IMR-90 (cell line): ENCODE results near the gene MAP4. TPM values are rescaled to one million over a fixed set of nuclear protein-coding genes. Genes with fewer than 3 reads are reported as not detected.

ENCODE experiments used
- ATAC-seq: fragments of 200-7000 bp; cut with Tn5 transposase; 2 replicates; pipeline ENCODE4 v1.9.1; 2020; ENCODE audit warnings: low read depth, mild to moderate bottlenecking, moderate library complexity
- BruUV-seq: library from RNA; stranded (reverse); fragments of 400-500 nt; replicated peaks from 2 replicates; lab custom pipeline; 2021; lab: Mats Ljungman, UMichigan
- CTCF ChIA-PET: fragments of 300-600 bp; formaldehyde crosslinking; extraction: SDS; loops from one replicate; lab custom pipeline; 2021; ENCODE audit warnings: antibody characterized with exemption; lab: Yijun Ruan, JAX
- POLR2A ChIA-PET: fragments of 300-600 bp; sonication (Branson Sonifier 250); formaldehyde crosslinking; loops from one replicate; lab custom pipeline; 2022; ENCODE audit warnings: antibody characterized with exemption; ENCODE audit not compliant: unreplicated experiment; lab: Charles Lee
- DNase-seq: peaks from one replicate; pipeline ENCODE4 v3.0.0; 2013
- H2AFZ ChIP-seq: replicated peaks from 2 replicates; pipeline ENCODE3; 2013; ENCODE audit warnings: low read length, mild to moderate bottlenecking; ENCODE audit not compliant: poor library complexity
- H2AK5ac ChIP-seq: 2 replicates; pipeline ENCODE4 v1.6.1; 2013; ENCODE audit warnings: low read depth, low read length, inconsistent platforms
- H2AK9ac ChIP-seq: replicated peaks from 2 replicates; pipeline ENCODE3; 2013; ENCODE audit warnings: mild to moderate bottlenecking, low read depth, low read length, moderate library complexity; ENCODE audit not compliant: poor library complexity
- H2BK120ac ChIP-seq: 2 replicates; pipeline ENCODE4 v1.6.1; 2013; ENCODE audit warnings: low read depth, low read length, inconsistent platforms
- H2BK15ac ChIP-seq: 3 replicates; pipeline ENCODE4 v1.6.1; 2013; ENCODE audit warnings: low read depth, low read length, inconsistent platforms
- H2BK20ac ChIP-seq: 2 replicates; pipeline ENCODE4 v1.6.1; 2013; ENCODE audit warnings: low read depth, mild to moderate bottlenecking, inconsistent platforms, low read length, moderate library complexity
- H2BK5ac ChIP-seq: 2 replicates; pipeline ENCODE4 v1.6.1; 2013; ENCODE audit warnings: mild to moderate bottlenecking, low read depth, low read length, inconsistent platforms; ENCODE audit not compliant: poor library complexity, severe bottlenecking
- H3K14ac ChIP-seq: replicated peaks from 2 replicates; pipeline ENCODE4 v1.6.1; 2013; ENCODE audit warnings: low read depth, low read length, inconsistent platforms
- H3K18ac ChIP-seq: 2 replicates; pipeline ENCODE4 v1.6.1; 2013; ENCODE audit warnings: low read depth, low read length, control low read depth
- H3K23ac ChIP-seq: 2 replicates; pipeline ENCODE4 v1.6.1; 2013; ENCODE audit warnings: low read depth, low read length, inconsistent platforms
- H3K27ac ChIP-seq: 2 replicates; pipeline ENCODE4 v1.5.1; 2013; ENCODE audit warnings: mild to moderate bottlenecking, control low read depth, low read length; ENCODE audit not compliant: insufficient read depth
- H3K27me3 ChIP-seq: 2 replicates; pipeline ENCODE4 v1.6.1; 2013; ENCODE audit warnings: low read length; ENCODE audit not compliant: control insufficient read depth, insufficient read depth
- H3K36me3 ChIP-seq: 2 replicates; pipeline ENCODE4 v1.6.1; 2013; ENCODE audit warnings: low read length, mixed read lengths; ENCODE audit not compliant: control insufficient read depth, insufficient read depth
- H3K4ac ChIP-seq: 2 replicates; pipeline ENCODE4 v1.6.1; 2013; ENCODE audit warnings: low read depth, low read length, inconsistent platforms
- H3K4me1 ChIP-seq: 2 replicates; pipeline ENCODE4 v1.6.1; 2013; ENCODE audit warnings: low read length, mixed read lengths; ENCODE audit not compliant: control insufficient read depth, insufficient read depth
- H3K4me2 ChIP-seq: 2 replicates; pipeline ENCODE4 v1.6.1; 2013; ENCODE audit warnings: low read depth, mild to moderate bottlenecking, control low read depth, low read length, moderate library complexity
- H3K4me3 ChIP-seq: 2 replicates; pipeline ENCODE4 v1.5.1; 2013; ENCODE audit warnings: low read depth, mild to moderate bottlenecking, control low read depth, low read length, moderate library complexity; ENCODE audit not compliant: insufficient read depth
- H3K56ac ChIP-seq: 2 replicates; pipeline ENCODE4 v1.6.1; 2013; ENCODE audit warnings: low read length, inconsistent platforms; ENCODE audit not compliant: insufficient read depth; ENCODE audit errors: extremely low read depth
- H3K79me1 ChIP-seq, 2 experiments: 2 replicates each; pipeline ENCODE4 v1.6.1; 2013; ENCODE audit warnings: low read length in 2 of 2, inconsistent platforms in 1 of 2, low read depth in 1 of 2
- H3K9ac ChIP-seq: 2 replicates; pipeline ENCODE4 v1.6.1; 2013; ENCODE audit warnings: low read depth, low read length, control low read depth
- H3K9me1 ChIP-seq: 2 replicates; pipeline ENCODE4 v1.6.1; 2013; ENCODE audit warnings: low read length, inconsistent platforms; ENCODE audit not compliant: insufficient read depth
- H3K9me3 ChIP-seq: 2 replicates; pipeline ENCODE4 v1.6.1; 2013; ENCODE audit warnings: low read length; ENCODE audit not compliant: control insufficient read depth, insufficient read depth
- H4K20me1 ChIP-seq: 2 replicates; pipeline ENCODE4 v1.6.1; 2013; ENCODE audit warnings: low read length, inconsistent platforms; ENCODE audit not compliant: insufficient read depth
- H4K5ac ChIP-seq: 2 replicates; pipeline ENCODE4 v1.6.1; 2013; ENCODE audit warnings: mild to moderate bottlenecking, low read depth, low read length, control low read depth
- H4K8ac ChIP-seq, 2 experiments: 2 replicates each; pipeline ENCODE4 v1.6.1; 2013; ENCODE audit warnings: low read depth in 2 of 2, low read length in 2 of 2, control low read depth in 1 of 2, inconsistent platforms in 1 of 2
- H4K91ac ChIP-seq: 2 replicates; pipeline ENCODE4 v1.6.1; 2013; ENCODE audit warnings: low read depth, low read length, inconsistent platforms; ENCODE audit not compliant: insufficient read depth
- BHLHE40 ChIP-seq: fragments of 150-350 bp; IDR thresholded peaks from 2 replicates; pipeline ENCODE4 v1.6.1; 2016; ENCODE audit warnings: mild to moderate bottlenecking, low read depth, low read length
- CTCF ChIP-seq: conservative IDR thresholded peaks from 2 replicates; pipeline ENCODE4 v1.5.1; 2012; ENCODE audit warnings: mild to moderate bottlenecking, low read depth, low read length, improper control_type of control experiment
- FOS ChIP-seq: fragments of 150-350 bp; IDR thresholded peaks from 2 replicates; pipeline ENCODE4 v1.6.1; 2016; ENCODE audit warnings: low read depth, low read length
- MAZ ChIP-seq: IDR thresholded peaks from 2 replicates; pipeline ENCODE4 v1.6.1; 2012; ENCODE audit warnings: low read depth, mild to moderate bottlenecking, low read length, improper control_type of control experiment, moderate library complexity, borderline replicate concordance
- RAD21 ChIP-seq: IDR thresholded peaks from 2 replicates; pipeline ENCODE4 v1.6.1; 2012; ENCODE audit warnings: low read length, improper control_type of control experiment
- WGBS, 2 experiments: methylation state at CpG; one replicate each; pipeline versions ENCODE4 v1.1.5 to v1.1.7; 2013; ENCODE audit warnings: missing lambda C conversion rate in 2 of 2; ENCODE audit not compliant: insufficient read length in 1 of 2; ENCODE audit errors: extremely low coverage in 2 of 2; 5-methylcytosine and 5-hydroxymethylcytosine counted together
- dilution Hi-C: fragments of 300-500 bp; cut with HindIII; formaldehyde crosslinking; loops from one replicate; pipeline ENCODE4 v1.14.3; 2018; ENCODE audit warnings: low sequenced_read_pairs; ENCODE audit not compliant: unreplicated experiment
- in situ Hi-C: fragments of 300-500 bp; cut with MboI; formaldehyde crosslinking; loops from 3 replicates; pipeline ENCODE4 v1.14.3; 2019; ENCODE audit warnings: low sequenced_read_pairs, inconsistent platforms, mixed read lengths
- intact Hi-C: fragments of 100-400 bp; cut with micrococcal nuclease; formaldehyde crosslinking; loops from 2 replicates; pipeline ENCODE4 v1.10.0; 2022
- polyA plus RNA-seq, 3 experiments: library from polyadenylated mRNA; depleted of rRNA; stranded (reverse); fragments of >200 nt; gene quantifications; 2 replicates each; pipeline ENCODE4 v1.2.3, GENCODE V29; 2012; ENCODE audit warnings: low replicate concordance in 1 of 3
- total RNA-seq: library from RNA; depleted of rRNA; stranded (reverse); fragments of >200 nt; gene quantifications from 2 replicates; pipeline ENCODE4 v1.2.3, GENCODE V29; 2012

The MAP4 gene
- total and polyA plus RNA-seq, 2 of the 4 experiments (the other 2 are of a cell fraction), result 87.8 to 216 TPM

GRCh38 chr3:47884603-47885002 is 131.6 kb downstream of the MAP4 start:
- no peak overlapping the region for H2BK5ac ChIP-seq
- BruUV-seq, result no TSS peak
- no peak overlapping the region for H2BK15ac ChIP-seq
- H4K20me1 ChIP-seq, result 0 out of 2 replicates have a peak, but pooled peaks cover under 1% of the 10 kb centered on the region
- intact Hi-C loops, result no loop called here
- peaks cover 16% of the 10 kb centered on the region for H3K36me3 ChIP-seq
- no peak overlapping the region for H3K23ac ChIP-seq
- no peak overlapping the region for H4K91ac ChIP-seq
- no peak overlapping the region for H2BK120ac ChIP-seq
- ChIA-PET POLR2A (no interaction called here), CTCF (no interaction called here)
- no peak overlapping the region for H2AFZ ChIP-seq
- H3K18ac ChIP-seq, result no peak overlapping the region
- no peaks in the 10 kb centered on the region for H3K9me3 ChIP-seq
- H3K9me1 ChIP-seq, result peaks cover 4% of the 10 kb centered on the region
- H3K79me1 ChIP-seq, result peaks cover 26 to 56% of the 10 kb centered on the region in 2 experiments
- WGBS, 2 experiments, result 83% methylated on average over 2 of the region's 3 CpGs; no CpG with 5 or more reads in 1 of the 2 experiments
- ATAC-seq (no peak), DNase-seq (no peak)
- H3K27me3 ChIP-seq, result no peaks in the 10 kb centered on the region
- no peak overlapping the region for H3K4me2 ChIP-seq
- no peak overlapping the region for H4K8ac ChIP-seq
- H3K9ac ChIP-seq, result no peak overlapping the region
- dilution Hi-C loops, result no loop called here
- H4K5ac ChIP-seq, result no peak overlapping the region
- in situ Hi-C loops, result no loop called here
- no peak overlapping the region for H3K4ac ChIP-seq
- H2AK9ac ChIP-seq, result no peak overlapping the region
- H3K4me3 ChIP-seq, result no peak overlapping the region
- no peak overlapping the region for H3K56ac ChIP-seq
- H3K14ac ChIP-seq, result no peak overlapping the region
- no peak for TF ChIP-seq FOS
- TF ChIP-seq BHLHE40, result no peak
- no peak for TF ChIP-seq CTCF
- TF ChIP-seq RAD21, result no peak
- no peak for TF ChIP-seq MAZ
- H2AK5ac ChIP-seq, result no peak overlapping the region
- no peak overlapping the region for H2BK20ac ChIP-seq
- H3K27ac ChIP-seq, result no peak overlapping the region
- 0 out of 2 replicates have a peak, but pooled peaks cover 1% of the 10 kb centered on the region for H3K4me1 ChIP-seq
